Endothelial cell of hepatic sinusoid (primary cell): ENCODE measurements around the gene SENP2.
"Not testable (repeated sequence)": the region's sequence is repeated elsewhere in the genome, so short reads cannot be mapped to it uniquely, and the experiment has no call there.

Experiments used
- in situ Hi-C: cut with HindIII; loops from 2 replicates; pipeline ENCODE4 v1.10.0; 2017; ENCODE audit warnings: low sequenced_read_pairs

SENP2 gene

DNA sequence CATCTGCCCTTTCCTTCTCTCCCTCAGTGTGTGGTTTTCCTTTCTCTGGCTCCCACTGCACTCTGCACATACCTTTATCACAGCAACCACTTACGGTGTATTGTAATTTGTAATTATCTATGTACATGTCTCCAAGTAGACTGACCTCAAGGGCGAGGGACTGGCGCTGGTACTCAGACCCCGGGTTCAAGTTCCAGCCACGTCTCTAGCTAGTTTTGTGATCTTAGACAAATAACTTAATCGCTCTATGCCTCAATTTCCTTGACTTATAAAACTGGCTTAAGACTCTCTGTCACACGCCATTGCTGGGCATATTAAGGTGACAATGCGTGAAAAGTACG is 607 bp upstream of the SENP2 start:
- in situ Hi-C loops = no loop called here

DNA sequence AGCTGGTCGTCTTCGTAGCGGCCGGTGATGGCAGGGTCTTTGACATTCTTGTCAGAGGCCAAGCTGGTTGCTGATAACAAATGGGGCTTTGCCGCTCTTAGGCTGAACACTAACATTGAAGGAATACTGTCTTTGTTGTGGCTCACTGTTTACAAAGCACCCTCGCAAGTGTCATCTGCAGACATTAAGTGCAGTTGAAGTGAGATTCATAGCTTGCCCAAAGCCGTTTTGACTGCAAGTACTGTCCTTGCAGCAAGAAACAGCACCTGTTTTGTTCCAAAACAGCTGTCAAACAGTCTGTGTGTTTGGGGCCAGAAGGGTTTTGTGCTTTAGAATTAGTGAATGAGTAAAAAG is 568 bp downstream of the SENP2 start:
- in situ Hi-C loops = no loop called here

DNA sequence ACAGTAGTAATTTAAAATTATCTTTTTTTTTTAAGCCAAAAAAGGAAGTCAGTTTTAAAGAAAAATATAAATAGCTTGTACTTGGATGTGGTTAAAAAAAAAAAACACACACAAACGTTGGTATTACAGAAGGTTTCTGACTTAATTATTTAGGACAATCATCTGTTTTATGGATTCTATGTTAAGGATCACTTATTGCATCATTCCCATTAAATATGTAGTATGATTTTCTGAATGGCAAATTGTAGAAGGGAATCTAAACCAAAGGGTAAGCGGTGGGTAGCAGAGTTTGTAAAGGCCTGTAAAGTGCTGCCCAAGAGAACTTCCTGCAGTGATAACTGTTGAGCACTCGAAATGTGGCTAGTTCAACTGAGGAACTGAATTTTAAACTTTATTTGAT is 8.0 kb downstream of the SENP2 start:
- in situ Hi-C loops = no loop called here

DNA sequence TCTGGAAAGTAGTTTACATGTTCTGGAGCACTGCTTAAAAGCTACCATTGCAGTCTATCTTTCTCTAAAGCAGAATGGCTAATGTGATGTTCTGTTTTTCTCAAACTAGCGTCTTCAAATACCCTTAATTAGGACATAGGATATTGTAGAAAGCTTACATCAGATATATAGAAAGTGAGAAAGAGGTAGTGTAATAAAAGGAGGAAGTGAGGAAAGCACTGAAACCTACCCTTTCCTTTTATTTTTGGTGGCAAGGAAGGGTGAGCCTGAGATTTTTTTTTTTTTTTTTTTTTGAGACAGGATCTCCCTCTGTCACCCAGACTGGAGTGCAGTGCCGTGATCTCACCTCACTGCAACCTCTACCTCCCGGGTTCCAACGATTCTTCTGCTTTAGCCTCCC is 9.4 kb downstream of the SENP2 start:
- in situ Hi-C loops = no loop called here

DNA sequence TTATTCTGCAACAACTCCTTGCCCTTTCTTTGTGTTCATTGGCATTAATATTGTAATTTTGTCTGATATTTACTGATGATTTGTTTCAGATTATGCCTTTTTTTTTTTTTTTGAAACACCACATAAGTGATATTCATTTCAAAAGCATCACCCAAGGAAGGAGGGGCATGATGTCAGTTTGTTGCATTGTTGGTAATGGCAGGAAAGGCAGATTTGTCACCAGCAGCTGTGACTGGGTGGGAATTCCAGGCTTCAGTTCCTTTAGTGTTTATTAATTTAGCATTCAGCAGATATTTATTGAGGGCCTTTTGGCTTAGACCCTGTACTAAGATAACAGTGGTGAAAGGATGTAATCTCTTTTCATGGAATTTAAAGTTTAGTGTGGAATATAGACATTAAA is 19.5 kb downstream of the SENP2 start:
- in situ Hi-C loops = no loop called here

DNA sequence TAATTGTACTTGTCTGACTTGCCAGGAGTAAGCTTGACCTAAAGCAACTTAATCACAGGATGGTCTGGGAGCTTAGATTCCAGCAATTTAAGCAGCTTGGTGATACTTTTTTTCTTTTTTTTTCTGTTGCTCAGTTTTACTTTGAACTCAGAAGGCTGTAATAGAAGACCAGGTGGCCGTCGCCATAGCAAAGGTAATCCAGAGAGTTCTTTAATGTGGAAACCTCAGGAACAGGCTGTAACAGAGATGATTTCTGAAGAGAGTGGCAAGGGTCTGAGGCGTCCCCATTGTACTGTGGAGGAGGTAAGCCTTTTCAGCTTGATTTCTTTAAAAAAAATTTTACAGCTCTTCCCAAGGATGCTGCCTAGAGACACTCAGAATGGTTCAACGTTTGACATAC is 20.1 kb downstream of the SENP2 start:
- in situ Hi-C loops = no loop called here

DNA sequence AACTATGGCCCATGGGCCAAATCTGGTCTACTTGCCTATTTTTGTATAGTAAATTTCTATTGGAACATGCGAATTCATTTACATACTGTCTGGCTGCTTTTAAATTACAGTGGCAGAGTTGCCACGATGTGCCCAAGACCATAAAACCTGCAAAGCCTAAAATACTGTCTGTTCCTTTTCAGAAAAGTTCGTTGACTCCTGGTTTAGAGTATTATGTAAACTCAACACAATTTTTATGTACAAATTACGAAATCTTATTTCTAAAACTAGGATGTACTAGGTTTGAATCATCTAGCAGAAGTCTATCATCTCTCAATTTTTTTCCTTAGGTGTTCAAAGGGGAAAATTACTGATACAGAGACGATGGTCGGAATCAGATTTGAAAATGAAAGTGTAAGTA is 26.9 kb downstream of the SENP2 start:
- in situ Hi-C loops = no loop called here

DNA sequence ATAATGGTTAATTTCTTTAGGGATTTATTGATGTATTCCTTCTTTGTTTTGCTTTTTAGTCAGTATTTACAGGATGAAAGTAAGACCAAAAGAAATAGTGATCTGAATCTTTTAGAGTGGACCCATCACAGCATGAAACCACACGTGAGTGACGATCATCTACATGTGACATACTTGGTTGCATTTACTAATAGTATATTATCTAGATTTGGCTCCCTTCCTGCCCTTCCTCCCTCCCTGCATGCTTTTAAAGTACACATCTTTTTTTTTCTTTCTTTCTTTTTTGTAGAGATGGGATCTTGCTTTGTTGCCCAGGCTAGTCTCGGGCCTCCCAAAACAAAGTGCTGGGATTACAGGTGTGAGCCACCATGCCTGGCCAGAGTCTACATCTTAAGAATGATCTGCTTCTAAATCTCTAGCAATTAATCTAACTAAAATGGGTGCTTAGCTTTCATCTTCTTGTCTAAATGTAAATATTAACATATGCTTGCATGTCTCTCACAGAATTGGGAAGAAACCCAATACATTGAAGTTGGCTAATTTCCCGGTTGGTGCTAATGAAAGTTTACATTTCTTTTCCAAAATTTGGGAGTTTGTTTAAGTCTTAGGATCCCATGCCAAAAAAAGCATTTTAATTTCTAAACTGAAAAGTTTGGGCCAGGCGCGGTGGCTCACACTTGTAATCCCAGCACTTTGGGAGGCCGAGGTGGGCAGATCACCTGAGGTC is 38.0 kb downstream of the SENP2 start:
- in situ Hi-C loops = no loop called here

DNA sequence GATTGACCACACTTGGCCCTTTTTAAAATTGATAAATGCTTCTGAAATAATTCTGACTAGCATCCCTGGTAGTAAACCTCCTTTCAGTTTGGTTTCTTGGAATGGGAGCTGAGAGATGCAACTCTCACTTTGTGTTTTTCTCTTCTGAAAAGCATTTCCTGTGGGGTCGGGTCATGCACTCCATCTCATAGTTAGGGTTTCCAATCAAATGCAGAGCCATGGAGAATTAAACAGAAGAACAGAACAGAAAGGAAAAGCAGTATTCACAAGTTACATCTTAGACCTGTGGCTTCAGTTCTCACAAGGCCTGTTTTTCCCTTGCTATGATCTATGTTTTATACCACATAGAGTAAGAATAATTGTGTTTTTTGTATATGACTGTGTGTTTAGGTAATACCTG is 39.7 kb downstream of the SENP2 start:
- in situ Hi-C loops = no loop called here

DNA sequence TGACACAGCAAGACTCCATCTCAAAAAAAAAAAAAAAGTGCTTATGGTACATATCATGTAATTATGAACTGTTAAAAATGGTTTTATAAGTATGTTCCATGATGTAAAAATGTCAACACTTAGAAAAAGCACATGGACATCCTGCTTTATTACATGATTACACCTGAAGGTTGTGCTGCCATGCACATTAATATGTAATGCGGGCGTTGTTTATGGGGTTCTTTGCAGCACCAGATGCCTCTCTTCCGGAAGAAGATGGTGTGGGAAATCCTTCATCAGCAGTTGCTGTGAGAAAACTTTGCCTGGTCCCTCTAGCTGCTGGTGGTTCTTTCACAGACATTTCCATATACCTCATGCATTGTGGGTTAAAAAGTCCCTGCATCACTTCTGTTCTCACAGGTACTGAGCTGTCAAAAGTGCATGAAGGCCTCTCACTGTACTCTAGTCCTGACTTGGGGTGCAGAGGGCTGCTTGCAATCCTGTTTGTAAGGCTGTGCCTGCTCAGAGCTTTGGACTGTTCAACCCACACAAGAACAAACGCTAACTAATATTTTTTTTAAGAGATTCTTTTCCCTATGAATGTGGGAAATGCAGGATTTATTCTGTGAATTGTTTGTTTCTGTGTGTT is 43.6 kb downstream of the SENP2 start:
- in situ Hi-C loops = no loop called here

DNA sequence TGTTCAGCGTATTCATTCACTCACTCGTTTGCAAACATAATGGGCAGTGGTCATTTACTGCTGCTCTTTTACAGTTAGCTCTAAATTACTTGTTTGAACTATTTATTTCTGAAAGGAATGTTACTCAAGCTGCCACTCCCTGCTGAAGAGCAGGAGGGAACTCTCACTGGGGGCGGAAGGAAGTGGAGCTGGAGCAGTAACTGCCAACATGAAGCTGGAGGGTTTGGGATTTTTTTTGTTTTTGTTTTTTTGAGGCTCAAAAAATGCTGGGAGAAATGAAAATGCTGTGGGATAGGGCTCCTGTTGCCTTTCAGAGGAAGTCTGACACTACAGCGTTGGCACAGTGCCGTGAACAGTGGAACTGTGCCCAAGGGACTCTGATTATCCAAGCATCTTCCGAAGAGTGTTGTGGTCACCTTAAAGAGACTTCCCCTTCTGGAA is 44.1 kb downstream of the SENP2 start:
- in situ Hi-C loops = no loop called here

DNA sequence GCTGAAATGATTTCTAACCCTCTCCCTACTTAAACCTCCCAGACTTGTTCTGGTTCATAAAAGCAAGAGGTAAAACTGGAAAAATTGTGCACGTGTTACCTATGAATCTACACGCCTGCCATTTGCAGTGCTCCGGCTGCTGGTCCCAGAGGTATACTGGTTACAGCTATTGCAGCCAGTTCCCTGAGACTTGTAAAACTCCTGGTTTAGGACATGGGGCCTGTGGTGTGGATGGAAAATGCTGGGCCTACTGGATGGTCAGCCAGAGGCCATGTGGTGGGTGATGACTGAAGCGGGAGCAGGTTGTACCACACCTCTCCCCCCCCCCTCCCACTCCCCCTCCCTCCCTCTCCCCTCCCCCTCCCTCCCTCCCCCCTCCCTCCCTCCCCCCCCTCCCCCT is 45.0 kb downstream of the SENP2 start:
- in situ Hi-C loops = no loop called here

DNA sequence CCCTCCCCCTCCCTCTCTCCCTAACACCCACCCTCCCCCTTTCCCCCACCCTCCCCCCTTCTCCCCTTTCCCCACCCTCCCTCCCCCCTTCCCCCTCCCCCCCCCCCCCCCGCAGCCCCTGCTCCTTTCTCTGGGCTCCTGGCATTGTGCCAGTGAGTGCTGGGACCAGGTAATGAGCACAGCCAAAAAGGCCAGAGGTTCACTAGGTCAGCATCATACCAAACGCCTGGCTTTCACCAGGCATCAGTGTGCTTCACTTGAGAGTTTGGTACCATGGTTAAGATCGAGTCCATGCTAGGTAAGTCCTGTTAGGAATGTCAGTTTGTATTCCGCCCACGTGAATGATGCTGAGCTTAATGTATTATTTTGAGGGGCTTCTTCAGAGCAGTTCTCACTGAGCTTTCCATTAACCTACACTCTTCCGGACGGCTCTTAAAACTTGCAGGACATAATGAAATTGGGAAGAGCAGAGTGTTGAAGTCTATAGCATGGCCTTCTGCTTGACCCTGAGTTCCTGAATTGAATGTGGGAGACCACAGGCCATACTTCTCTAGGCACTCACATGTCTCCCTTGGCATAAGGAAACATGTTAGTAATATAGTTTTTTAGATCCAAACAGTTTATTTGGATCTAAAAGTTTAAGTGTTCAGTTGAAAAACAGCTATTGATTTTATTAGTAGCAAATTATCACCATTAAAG is 45.6 kb downstream of the SENP2 start:
- in situ Hi-C loops = no loop called here

DNA sequence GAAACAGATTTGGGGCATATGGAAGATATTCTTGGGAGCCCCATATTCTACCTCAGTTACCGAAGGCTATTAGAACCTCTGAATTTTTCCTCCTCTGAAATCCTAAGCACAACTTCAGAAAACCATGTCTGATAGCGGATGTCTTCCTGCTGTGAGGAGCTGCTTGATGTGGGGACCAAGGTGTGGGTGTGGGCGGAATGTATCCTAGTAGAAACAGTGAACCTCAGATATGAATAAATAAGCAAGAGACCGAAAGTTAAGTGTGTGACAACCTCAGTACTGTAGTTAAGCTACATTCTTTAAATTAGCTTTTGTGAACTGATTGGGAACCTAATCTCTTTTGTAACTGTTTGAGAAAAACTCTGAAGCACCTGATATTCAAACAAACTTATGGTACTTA is 46.9 kb downstream of the SENP2 start:
- in situ Hi-C loops = no loop called here

DNA sequence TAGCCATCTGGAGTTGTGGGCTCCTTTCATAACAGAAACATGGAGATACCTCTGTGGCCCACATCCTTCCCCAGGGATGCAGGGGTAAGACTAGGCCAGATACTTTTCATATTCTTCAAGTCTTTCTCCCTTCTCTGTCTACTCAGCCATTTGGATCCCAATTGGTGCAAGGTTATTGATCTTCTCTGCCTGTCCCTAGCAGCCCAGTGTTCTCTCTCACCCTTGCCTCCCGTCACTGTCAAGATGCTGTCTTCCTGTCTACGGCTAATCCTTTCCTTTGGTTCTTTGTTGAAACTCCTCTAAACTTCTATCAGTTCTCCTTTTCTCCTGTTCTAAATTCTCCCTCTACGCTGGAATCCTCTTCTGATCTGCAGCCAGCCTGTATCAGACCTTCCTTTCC is 51.3 kb downstream of the SENP2 start:
- in situ Hi-C loops = no loop called here

DNA sequence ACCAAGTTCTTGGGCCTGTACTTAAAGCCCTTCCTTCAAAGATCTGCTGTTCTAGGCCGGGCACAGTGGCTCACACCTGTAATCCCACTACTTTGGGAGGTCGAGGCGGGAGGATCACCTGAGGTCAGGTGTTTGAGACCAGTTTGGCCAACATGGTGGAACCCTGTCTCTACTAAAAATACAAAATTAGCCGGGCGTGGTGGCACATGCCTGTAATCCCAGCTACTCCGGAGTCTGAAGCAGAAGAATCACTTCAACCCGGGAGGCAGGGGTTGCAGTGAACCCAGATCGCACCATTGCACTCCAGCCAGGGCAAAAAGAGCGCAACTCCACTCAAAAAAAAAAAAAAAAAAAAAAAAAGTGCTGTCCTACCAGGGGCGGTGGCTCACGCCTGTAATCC is 52.6 kb downstream of the SENP2 start:
- in situ Hi-C loops = not testable (repeated sequence)

DNA sequence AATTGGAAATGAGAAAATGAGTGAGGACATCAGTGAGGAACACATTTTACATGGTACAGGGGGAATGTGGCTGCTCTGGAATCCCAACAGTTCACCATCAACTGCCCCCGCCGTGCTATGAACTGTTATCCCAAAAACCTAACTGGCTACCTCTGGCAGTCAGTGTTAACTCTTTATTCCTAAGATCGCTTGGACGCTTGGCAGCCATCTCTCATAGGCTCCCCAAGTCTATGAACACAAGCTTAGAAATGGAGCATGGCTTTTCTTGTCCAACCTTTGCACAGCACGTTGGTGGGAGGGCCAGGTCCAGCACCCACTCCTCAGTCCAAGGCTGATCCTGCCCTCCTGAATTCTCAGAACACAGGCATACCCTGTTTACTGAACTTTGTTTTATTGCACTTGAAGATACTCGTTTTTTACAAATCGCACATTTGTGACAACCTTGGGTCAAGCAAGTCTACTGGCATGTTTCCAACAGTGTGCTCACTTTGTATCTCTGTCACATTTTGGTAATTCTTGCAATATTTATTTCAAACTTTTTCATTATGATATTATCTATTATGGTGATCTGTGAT is 53.6 kb downstream of the SENP2 start:
- in situ Hi-C loops = no loop called here

DNA sequence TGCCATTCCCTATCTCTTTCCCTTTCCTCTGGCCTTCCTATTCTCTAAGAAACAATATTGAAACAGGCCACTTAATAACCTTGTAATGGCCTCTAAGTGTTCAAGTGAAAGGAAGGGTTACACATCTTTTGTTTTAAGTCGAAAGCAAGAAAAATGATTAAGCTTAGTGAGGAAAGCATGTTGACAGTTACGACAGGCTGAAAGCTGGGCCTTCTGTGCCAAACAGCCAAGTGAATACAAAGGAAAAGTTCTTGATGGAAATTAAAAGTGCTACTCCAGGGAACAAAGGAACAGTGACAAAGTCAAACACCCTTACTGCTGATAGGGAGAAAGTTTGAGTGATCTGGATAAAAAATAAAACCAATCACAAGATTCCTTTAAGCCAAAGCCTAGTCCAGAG is 54.2 kb downstream of the SENP2 start:
- in situ Hi-C loops = no loop called here

DNA sequence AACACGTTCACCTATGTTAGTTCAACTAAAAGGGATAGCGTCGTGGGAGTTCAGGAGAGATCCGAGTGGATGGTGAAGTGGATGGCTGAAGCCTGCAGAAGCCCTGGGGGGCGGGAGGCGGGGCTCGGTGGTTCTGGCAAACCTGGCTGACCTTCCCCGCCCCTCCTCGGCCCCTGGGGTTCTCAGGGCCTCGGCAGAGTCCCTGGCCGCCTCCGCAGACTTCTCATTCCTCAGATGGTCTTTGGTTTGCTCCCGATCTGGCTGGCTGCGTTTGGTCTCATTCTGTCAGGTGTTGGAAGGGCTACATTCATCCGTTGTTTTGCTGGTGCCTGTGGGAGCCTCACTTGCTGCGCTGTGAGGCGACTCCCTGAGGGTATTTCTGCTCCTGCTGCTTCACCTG is 59.1 kb downstream of the SENP2 start:
- in situ Hi-C loops = not testable (repeated sequence)

DNA sequence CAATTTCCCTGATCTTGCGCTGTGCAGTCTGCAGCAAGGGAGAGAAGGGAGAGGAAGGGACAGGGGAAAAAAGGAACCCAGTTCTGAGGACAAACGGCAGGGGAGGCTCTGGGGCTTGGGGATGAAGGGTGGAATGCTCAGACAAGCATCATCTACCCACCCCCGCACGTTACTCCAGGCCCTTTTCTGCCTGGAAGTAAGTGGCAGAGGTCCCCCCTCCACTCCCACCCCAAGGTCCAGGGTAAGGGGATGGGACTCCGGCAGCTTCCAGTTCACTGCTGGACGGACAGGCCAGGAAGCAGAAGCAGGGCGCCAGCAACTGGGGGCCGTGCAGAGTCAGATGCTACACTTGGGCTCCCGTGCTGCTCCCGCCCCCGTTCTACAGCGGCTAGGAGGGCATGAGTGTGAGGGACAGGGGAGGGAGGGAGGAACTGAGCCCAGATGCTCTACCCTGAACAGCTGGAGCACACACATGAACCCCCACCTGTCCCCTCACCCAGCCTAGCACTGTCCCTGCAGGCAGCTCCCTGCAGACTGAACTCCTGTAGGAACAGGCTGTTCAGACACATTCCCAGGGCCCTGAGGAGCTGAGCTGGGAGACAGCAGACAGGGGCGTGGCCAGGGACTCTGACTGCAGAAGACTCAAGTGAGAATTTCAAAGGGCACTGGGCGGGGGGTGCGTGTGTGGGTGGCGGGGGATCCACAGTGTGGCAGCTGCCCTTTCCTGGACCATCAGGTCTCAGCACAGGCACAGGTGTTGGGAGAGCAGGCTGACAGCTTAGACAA is 59.7 kb downstream of the SENP2 start:
- in situ Hi-C loops = no loop called here

DNA sequence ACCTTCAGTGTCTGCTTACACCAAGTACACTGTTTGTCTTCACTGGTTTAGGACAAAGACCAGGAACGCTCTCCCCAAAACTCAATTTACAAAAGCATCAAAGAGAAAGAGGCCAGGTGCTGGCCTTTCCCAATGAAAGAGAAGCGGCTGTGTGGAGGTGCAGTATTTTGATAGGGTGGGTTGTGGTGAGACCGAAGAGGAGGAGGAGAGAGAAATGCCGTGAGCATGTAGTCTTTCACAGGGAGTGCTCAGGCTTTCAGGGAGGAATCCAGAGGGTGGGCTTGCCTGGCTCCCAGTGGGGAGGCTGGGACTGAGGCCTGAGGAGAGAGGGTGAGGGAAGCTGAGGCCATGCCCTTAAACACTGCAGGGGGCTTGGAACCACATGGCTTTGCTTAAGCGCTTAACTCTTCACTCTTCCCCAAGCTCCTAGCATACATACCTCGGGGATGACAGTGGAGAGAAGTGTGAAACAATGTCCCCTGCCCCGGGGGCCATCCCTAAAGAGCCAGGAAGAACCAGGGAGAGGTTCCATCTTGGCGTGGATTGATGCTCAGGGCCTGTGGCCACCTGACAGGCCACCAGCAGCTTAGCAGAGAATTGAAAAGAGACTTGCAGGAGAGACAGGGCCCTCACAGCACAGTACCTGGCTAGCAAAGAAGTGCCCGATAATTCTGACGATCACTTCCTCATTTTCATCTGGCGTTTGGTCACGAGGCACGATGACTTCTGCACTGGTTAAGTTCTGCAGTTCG is 60.5 kb downstream of the SENP2 start:
- in situ Hi-C loops = no loop called here
